ENCODE data around the gene ADAT1.

DNA sequence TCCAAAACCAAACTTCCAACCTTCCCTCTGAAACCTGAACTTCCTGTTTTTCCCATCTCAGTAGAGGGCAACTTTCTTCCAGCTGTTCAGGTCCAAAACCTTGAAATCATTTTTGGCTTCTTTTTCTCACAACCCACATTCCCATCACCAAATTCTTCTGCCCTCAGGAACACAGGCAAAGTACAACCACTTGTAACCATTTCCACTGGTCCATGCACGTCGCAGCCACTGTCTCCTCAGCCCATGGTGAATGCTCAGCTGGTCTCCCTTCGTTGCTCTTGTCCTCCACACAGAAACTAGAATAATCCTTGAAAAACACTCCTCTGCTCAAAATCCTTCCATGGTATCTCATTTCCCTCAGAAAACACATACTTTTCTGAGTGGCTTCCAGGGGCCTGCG, 3.7 kb upstream of the ADAT1 start:
- TF ChIP-seq, protein P1, sequence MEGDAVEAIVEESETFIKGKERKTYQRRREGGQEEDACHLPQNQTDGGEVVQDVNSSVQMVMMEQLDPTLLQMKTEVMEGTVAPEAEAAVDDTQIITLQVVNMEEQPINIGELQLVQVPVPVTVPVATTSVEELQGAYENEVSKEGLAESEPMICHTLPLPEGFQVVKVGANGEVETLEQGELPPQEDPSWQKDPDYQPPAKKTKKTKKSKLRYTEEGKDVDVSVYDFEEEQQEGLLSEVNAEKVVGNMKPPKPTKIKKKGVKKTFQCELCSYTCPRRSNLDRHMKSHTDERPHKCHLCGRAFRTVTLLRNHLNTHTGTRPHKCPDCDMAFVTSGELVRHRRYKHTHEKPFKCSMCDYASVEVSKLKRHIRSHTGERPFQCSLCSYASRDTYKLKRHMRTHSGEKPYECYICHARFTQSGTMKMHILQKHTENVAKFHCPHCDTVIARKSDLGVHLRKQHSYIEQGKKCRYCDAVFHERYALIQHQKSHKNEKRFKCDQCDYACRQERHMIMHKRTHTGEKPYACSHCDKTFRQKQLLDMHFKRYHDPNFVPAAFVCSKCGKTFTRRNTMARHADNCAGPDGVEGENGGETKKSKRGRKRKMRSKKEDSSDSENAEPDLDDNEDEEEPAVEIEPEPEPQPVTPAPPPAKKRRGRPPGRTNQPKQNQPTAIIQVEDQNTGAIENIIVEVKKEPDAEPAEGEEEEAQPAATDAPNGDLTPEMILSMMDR (IDR thresholded peaks at IDR 0.05; ENCODE audit: low read length): no peak
- TF ChIP-seq EZH2 (optimal IDR thresholded peaks at IDR 0.05; ENCODE audit: low read depth, low read length): no peak
- no peak for TF ChIP-seq EZH2phosphoT487 (IDR thresholded peaks at IDR 0.05; ENCODE audit: low read length)

Measured in MM.1S (cell line).